Middle frontal gyrus (tissue), 1 donor: ENCODE measurements around the gene PHYKPL.
"Not testable (repeated sequence)": the region's sequence is repeated elsewhere in the genome, so short reads cannot be mapped to it uniquely, and the experiment has no call there.

Experiments used
- DNase-seq: peaks from one replicate; pipeline ENCODE4 v3.0.0-alpha.2; 2015; ENCODE audit warnings: low spot score; ENCODE audit errors: extremely low spot score

PHYKPL gene

DNA sequence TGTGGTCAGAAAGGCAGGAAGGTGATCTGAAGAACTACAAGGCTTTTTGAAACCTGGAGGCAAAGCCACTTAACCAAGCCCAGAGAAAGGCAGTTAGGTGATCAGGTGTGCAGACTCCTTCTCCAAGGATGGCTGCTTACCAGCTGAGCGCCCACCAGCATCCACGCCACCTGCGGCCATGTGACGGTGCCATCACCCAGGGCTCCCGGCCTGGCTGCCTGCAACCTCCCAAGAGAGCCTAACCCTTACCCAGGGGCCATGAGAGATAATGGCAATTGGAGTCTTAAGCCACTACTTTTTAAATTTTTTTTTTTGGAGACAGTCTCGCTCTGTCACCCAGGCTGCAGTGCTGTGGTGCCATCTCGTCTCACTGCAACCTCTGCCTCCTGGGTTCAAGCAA, 33.1 kb upstream of the PHYKPL start:
- DNase-seq, result no peak

DNA sequence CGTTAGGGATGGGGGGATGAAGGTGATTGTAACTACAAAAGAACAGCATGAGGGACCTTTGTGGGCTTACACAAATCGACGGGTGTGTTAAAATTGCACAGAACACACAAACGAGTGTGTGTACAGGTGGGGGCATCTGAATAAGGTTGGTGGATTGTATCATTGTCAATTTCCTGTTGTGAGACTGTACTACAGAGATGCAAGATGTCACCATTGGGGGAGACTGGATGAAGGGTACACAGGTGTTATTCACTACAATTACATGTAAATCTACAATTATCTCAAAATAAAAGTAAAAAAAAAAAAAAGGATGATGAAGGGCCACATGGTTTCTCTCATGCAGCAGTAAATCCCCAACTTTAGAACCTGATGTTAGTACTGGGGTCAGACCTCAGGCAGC, 31.4 kb upstream of the PHYKPL start:
- no peak for DNase-seq

- DNase-seq, result no peak
Measured at GRCh38 chr5:178261666-178262600, 29.3 kb upstream of the PHYKPL start.

DNA sequence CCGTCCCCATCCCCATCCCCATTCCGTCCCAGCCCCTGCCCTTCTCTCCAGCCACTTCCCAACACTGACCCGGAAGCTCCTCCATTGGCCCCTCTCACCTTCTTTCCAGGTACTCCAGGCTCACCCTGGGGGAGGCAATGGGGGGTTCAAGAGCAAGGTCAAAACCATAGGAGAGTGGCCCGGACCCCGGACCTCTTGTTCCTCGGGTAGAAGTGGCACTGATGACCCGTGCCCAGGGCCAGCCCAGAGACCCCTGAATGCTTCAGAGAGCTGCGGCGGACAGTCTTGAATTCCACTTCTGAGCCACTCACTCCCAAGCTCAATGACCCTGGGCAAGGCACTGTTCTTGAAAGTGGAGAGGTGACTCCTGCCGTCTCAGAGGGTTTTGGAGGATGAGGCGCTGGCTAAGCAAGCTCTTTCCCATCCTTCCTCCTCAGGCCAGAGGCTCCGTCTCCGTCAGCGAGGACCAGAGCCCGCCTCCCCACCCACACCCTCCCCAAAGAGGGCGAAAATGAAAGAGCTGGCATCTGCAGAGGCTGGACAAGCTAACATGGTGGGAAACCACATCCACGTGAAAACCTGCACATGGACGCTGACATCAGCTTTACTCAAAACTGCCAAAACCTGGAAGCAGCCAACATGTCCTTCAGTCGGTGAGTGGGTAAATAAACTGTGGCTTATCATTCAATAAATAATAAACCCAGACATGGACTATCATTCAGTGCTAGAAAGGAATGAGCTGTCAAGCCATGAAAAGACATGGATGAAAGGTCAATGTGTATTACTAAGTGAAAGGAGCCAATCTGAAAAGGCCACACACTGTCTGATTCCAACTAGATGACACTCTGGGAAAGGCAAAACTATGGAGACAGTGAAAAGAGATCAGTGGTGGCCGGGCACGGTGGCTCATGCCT, 27.3 kb upstream of the PHYKPL start:
- DNase-seq, result no peak

DNA sequence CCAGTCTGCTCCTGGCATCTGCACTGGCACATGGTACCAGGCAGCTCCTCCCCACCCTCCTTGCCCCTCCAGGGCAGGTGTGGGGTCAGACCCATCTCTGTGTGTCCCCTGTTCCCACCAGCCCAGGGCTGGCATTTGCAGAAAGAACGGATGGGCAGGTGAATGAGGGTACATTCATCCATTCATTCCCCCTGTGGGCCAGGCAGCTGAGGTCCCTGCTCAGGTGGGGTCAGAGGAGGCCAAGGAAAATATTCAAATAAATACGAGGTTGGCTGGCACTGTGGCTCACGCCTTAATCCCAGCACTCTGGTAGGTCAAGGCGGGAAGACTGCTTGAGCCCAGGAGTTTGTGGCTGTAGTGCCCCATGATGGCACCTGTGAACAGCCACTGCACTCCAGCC, 25.0 kb upstream of the PHYKPL start:
- no peak for DNase-seq

GRCh38 chr5:178256746-178257145, 24.1 kb upstream of the PHYKPL start:
- no peak for DNase-seq

- DNase-seq, result not testable (repeated sequence)
Measured at GRCh38 chr5:178253632-178254031, 21.0 kb upstream of the PHYKPL start.

- DNase-seq, result no peak
Measured at GRCh38 chr5:178252258-178252657, 19.7 kb upstream of the PHYKPL start.

DNA sequence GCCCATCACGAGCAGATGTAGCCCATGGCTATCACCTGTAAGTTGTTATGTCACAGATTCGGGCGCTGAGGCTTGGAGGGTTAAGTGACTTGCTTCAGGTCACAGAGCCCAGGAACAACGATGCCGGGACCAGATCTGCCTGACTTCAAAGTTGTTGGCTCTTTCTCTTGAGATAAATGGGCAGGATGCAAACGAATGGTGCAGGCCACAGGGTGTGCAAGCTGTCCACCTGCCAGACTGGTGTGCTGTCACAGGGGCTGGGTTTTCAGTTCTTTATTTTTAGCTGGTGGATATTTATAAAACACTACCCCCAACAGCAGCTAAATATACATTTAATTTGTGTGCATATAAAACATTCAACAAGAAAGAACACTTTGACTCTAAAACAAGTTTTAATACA, 17.7 kb upstream of the PHYKPL start:
- DNase-seq, result no peak

- no peak for DNase-seq
Measured at GRCh38 chr5:178249191-178249989, 16.8 kb upstream of the PHYKPL start.

- DNase-seq, result no peak
Measured at GRCh38 chr5:178248750-178249149, 16.1 kb upstream of the PHYKPL start.

DNA sequence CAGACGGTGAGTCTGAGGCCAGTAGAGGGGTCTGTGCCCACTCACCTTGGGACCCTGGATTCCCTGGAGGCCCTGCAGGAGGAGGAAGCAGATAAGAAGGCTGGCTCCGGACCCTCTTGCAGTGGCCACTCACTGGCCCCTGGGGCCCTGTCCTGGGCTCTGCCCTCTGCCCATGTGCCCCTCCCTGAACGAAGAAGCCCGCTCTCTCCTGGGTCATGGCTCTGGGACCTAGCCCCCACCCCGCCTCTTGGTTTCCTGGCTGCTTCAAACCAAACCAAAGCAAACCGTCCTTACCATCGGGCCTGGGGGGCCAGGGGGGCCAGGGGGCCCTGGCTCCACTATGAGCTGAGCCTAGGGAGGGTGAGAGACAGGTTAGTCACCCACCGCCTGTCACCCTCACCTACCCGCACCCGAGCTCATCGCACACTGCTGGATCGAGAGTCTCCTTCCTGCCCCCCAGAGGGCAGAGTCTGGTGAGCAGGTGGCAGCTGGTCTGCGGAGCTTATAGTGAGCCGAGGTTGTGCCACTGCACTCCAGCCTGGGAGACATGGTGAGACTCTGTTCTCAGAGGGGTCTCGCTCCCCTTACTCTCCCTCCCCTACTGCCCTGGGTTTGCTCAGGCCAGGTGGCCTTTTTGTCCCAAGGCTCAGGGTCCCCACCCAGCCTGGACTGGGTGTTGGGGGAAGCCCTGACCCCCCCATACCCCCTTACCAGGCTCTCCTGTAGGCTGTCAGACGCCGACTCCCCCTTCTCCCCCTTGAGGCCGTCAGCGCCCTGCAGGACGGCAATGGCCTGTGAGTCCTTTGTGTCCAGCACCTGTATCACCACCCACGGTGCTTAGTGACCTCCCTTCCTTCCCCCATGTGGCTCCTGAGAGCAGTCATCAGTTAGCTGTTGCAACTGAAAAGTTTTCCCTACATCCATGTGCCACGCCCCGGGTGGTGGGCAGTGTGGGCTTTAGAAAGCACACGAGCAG, 15.2 kb upstream of the PHYKPL start:
- DNase-seq, result no peak

GRCh38 chr5:178246624-178247279, 14.2 kb upstream of the PHYKPL start:
- no peak for DNase-seq

- no peak for DNase-seq
Measured at GRCh38 chr5:178245389-178245788, 12.8 kb upstream of the PHYKPL start.

GRCh38 chr5:178244576-178244975, 12.0 kb upstream of the PHYKPL start:
- DNase-seq, result no peak

DNA sequence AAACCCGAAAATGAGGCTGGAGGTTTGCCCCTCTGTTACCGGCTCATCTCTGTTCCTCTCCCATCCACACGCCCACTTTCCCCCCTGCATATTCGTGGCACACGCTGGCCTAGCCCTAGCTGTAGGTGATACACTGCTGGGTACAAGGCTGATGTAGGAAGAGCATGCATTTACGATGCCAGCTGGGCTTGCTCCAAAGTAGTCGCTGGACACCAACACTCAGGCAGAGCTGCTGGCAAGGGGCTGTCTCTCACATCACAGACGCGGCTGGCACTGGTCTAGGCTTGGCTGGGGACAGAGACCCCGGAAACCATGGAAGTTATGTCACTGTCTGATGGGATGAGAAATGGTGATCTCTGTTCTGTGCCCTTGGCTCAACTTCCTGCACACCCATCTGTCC, 9.8 kb upstream of the PHYKPL start:
- no peak for DNase-seq

DNA sequence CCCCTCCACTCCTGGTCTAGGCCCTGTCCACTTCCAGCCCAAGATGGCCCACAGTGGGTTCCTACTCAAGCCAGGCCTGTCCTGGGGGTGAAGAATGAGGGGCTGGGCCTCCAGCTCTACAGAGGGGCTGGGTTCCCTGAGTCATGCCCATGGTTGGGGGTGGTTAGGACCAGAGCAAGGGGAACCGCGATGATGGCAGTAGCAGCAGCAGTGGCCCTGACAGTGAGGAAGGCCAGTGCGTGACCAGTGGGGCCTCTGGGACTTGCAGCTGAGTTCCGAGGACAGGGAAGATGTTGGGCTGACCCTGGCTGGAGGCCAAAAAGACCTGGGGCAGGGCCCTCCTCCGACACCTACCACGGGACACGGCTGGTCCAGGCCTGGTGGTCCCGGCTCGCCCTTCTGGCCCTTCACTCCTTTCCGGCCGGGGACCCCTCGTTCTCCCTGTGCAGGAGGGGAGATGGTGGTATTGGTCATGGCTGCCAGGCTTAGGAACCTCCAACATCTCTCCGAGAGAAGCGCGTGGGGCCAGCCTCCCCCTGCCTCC, 9.2 kb upstream of the PHYKPL start:
- no peak for DNase-seq

DNA sequence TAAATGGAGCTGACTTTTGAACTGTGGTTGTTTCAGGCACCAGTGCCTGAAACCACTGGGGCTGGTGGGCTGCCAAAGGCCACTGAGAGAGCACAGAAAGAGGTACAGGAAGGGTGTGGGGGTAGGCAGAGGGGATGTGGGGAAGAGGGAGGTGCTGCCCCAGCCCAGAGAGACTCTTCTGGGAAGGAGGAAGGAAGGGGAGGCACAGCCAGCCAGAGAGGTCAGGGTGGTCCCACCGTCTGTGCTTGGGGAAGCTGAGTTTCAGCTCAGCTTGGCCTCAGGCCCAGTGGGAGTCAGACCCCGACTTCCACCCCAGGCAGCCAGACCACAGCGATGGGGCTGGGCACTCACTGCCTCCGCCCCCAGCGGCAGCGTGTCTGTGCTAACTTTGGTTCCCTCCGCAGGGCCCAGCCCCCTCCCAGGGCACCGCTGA, 8.6 kb upstream of the PHYKPL start:
- no peak for DNase-seq

- no peak for DNase-seq
Measured at GRCh38 chr5:178240766-178241165, 8.2 kb upstream of the PHYKPL start.
